ENCODE data around the gene FBXO31. TPM values are rescaled to one million over a fixed set of nuclear protein-coding genes. Genes with fewer than 3 reads are reported as not detected.

Gene FBXO31
- total and polyA plus RNA-seq, 2 donors (not counting 3 experiments of a cell fraction or from before 2014, with no cell fraction given), result 17.1 to 31.8 TPM

DNA sequence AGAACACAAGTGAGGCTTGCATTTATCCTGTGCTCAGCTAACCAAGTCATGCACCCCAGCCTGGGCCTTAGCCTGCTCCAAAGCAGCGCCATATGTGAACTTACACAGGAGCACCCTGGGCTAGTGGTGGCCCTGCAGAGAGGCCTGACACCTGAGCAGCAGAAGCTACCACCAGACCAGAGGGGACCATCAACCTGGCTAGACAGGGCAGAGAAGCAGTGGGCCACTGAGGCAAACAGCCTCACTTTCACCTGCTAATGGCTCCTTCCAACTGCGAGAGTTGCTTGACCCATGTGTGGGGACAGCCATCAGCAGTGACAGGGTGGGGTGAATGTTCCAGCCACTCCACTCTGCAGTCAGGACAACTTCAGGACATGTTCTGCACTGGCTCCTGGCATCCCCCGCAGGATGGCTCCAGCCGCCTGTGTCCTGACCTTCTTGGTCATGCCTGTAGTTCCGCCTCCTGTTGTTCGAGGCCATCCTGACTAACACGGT lies 63.5 kb downstream of the FBXO31 start:
- BruUV-seq (replicated peaks), result no TSS peak

More for the DNA sequence above, 63.5 kb downstream of the FBXO31 start:
- Histone ChIP-seq H3K27ac (ENCODE audit: insufficient read depth, low read depth, low read length) (no peak overlapping the region), H2AFZ (ENCODE audit: low read depth, low read length) (no peak overlapping the region), H3K4me1 (ENCODE audit: control insufficient read depth, extremely low read depth, insufficient read depth, low read length) (peaks cover 7% of the 10 kb centered on the region), H3K9ac (replicated peaks; ENCODE audit: extremely low read depth, insufficient read depth, low read length) (no peak overlapping the region), H3K79me2 (ENCODE audit: control insufficient read depth, insufficient read depth, low read length) (peaks cover 11% of the 10 kb centered on the region), H4K20me1 (replicated peaks; ENCODE audit: control insufficient read depth, extremely low read depth, insufficient read depth, low read length) (no peaks in the 10 kb centered on the region), H3K4me2 (ENCODE audit: insufficient read depth, low read length) (no peak overlapping the region), H3K4me3 (replicated peaks in 1 of 3; ENCODE audit: insufficient read depth in 1 of 3, low read depth in 1 of 3, low read length in 3 of 3) (no peak overlapping the region), H3K9me1 (replicated peaks; ENCODE audit: control insufficient read depth, extremely low read depth, insufficient read depth, low read length) (no peaks in the 10 kb centered on the region), H3K9me3 (replicated peaks; ENCODE audit: control insufficient read depth, insufficient read depth, low read length) (no peaks in the 10 kb centered on the region), H3K36me3 (ENCODE audit: control insufficient read depth in 2 of 2, extremely low read depth in 1 of 2, insufficient read depth in 2 of 2, low read length in 2 of 2) (no peaks in the 10 kb centered on the region), H3K27me3 (ENCODE audit: control insufficient read depth in 2 of 2, insufficient read depth in 2 of 2, low read length in 2 of 2) (no peaks in the 10 kb centered on the region)
- TF ChIP-seq POLR2AphosphoS5 (IDR thresholded peaks at IDR 0.05; ENCODE audit: insufficient read depth, low read depth, low read length) (no peak), EZH2 (IDR thresholded peaks at IDR 0.05; ENCODE audit: borderline replicate concordance, low read depth, low read length, severe bottlenecking) (no peak), POLR2A (IDR thresholded peaks at IDR 0.05; ENCODE audit: low read depth, low read length) (no peak), GATA2 (IDR thresholded peaks at IDR 0.05; ENCODE audit: insufficient read depth, insufficient read length, low read depth, low read length) (no peak), JUN (IDR thresholded peaks at IDR 0.05; ENCODE audit: borderline replicate concordance, insufficient read depth, insufficient read length, low read depth) (no peak), FOS (IDR thresholded peaks at IDR 0.05; ENCODE audit: borderline replicate concordance, insufficient read depth, low read length) (no peak), MYC (IDR thresholded peaks at IDR 0.05; ENCODE audit: low read depth, low read length) (no peak)
- TF ChIP-seq, protein P1, sequence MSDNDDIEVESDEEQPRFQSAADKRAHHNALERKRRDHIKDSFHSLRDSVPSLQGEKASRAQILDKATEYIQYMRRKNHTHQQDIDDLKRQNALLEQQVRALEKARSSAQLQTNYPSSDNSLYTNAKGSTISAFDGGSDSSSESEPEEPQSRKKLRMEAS (IDR thresholded peaks at IDR 0.05; ENCODE audit: insufficient read depth, insufficient read length), result no peak
- TF ChIP-seq, protein P2, sequence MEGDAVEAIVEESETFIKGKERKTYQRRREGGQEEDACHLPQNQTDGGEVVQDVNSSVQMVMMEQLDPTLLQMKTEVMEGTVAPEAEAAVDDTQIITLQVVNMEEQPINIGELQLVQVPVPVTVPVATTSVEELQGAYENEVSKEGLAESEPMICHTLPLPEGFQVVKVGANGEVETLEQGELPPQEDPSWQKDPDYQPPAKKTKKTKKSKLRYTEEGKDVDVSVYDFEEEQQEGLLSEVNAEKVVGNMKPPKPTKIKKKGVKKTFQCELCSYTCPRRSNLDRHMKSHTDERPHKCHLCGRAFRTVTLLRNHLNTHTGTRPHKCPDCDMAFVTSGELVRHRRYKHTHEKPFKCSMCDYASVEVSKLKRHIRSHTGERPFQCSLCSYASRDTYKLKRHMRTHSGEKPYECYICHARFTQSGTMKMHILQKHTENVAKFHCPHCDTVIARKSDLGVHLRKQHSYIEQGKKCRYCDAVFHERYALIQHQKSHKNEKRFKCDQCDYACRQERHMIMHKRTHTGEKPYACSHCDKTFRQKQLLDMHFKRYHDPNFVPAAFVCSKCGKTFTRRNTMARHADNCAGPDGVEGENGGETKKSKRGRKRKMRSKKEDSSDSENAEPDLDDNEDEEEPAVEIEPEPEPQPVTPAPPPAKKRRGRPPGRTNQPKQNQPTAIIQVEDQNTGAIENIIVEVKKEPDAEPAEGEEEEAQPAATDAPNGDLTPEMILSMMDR (IDR thresholded peaks at IDR 0.05; ENCODE audit: extremely low read depth in 1 of 2, insufficient read depth in 1 of 2, low read depth in 1 of 2, low read length in 2 of 2), result no peak
- intact Hi-C loops (cut with micrococcal nuclease), result loop anchor here (5.0 kb wide), 2 partner anchors 317 to 933 kb away; no protein-coding TSS in a partner anchor
- DNase-seq (ENCODE audit: low read depth, low spot score) (no peak), FAIRE-seq (no peak)
- dilution Hi-C loops (cut with MboI; ENCODE audit: extremely low pct_ligation_motif_present, low sequenced_read_pairs), result no loop called here
- ChIA-PET POLR2A (no interaction called here), CTCF (interaction anchor here (0.9 kb wide), 1 partner anchor 22 kb away, joined by 3 read pairs; no protein-coding TSS in a partner anchor)

Measured in endothelial cell of umbilical vein (primary cell).